ENCODE data around the gene MAN1A2.

Gene MAN1A2

GRCh38 chr1:117372863-117373412 lies 5.7 kb downstream of the MAN1A2 start:
- Histone ChIP-seq H3K4me3 (replicated peaks; ENCODE audit: low read depth, low read length) (no peak overlapping the region), H3K36me3 (ENCODE audit: control insufficient read depth, insufficient read depth, low read length) (no peaks in the 10 kb centered on the region), H3K27me3 (replicated peaks; ENCODE audit: control insufficient read depth, insufficient read depth, low read length) (no peaks in the 10 kb centered on the region)
- no peak for TF ChIP-seq CTCF (IDR thresholded peaks at IDR 0.05; ENCODE audit: insufficient read depth, low read length, poor library complexity, severe bottlenecking)
- no peak for DNase-seq (ENCODE audit: extremely low read depth, insufficient read length)

- no peaks in the 10 kb centered on the region for H3K27me3 ChIP-seq (replicated peaks; ENCODE audit: control insufficient read depth, insufficient read depth, low read length)
- no peak for DNase-seq (ENCODE audit: extremely low read depth, insufficient read length)
- H3K4me3 ChIP-seq (replicated peaks; ENCODE audit: low read depth, low read length): no peak overlapping the region
- TF ChIP-seq CTCF (IDR thresholded peaks at IDR 0.05; ENCODE audit: insufficient read depth, low read length, poor library complexity, severe bottlenecking): no peak
- no peaks in the 10 kb centered on the region for H3K36me3 ChIP-seq (ENCODE audit: control insufficient read depth, insufficient read depth, low read length)
These were observed 6.7 kb downstream of the MAN1A2 start for GRCh38 chr1:117373932-117374331.

- Histone ChIP-seq H3K36me3 (ENCODE audit: control insufficient read depth, insufficient read depth, low read length) (no peaks in the 10 kb centered on the region), H3K4me3 (replicated peaks; ENCODE audit: low read depth, low read length) (no peak overlapping the region), H3K27me3 (replicated peaks; ENCODE audit: control insufficient read depth, insufficient read depth, low read length) (no peaks in the 10 kb centered on the region)
- TF ChIP-seq CTCF (IDR thresholded peaks at IDR 0.05; ENCODE audit: insufficient read depth, low read length, poor library complexity, severe bottlenecking): no peak
- DNase-seq (ENCODE audit: extremely low read depth, insufficient read length): no peak
These were observed 8.1 kb downstream of the MAN1A2 start for GRCh38 chr1:117375327-117375726.

GRCh38 chr1:117387060-117387633 lies 19.9 kb downstream of the MAN1A2 start:
- H3K36me3 ChIP-seq (ENCODE audit: control insufficient read depth, insufficient read depth, low read length): no peaks in the 10 kb centered on the region; the same call in 1 of the 2 replicates
- no peaks in the 10 kb centered on the region for H3K27me3 ChIP-seq (replicated peaks; ENCODE audit: control insufficient read depth, insufficient read depth, low read length)
- no peak for DNase-seq (ENCODE audit: extremely low read depth, insufficient read length)
- TF ChIP-seq CTCF (IDR thresholded peaks at IDR 0.05; ENCODE audit: insufficient read depth, low read length, poor library complexity, severe bottlenecking): no peak
- H3K4me3 ChIP-seq (replicated peaks; ENCODE audit: low read depth, low read length): no peak overlapping the region

- no peaks in the 10 kb centered on the region for H3K27me3 ChIP-seq (replicated peaks; ENCODE audit: control insufficient read depth, insufficient read depth, low read length)
- no peak for DNase-seq (ENCODE audit: extremely low read depth, insufficient read length)
- no peaks in the 10 kb centered on the region; the same call in 1 of the 2 replicates for H3K36me3 ChIP-seq (ENCODE audit: control insufficient read depth, insufficient read depth, low read length)
- TF ChIP-seq CTCF (IDR thresholded peaks at IDR 0.05; ENCODE audit: insufficient read depth, low read length, poor library complexity, severe bottlenecking): no peak
- no peak overlapping the region for H3K4me3 ChIP-seq (replicated peaks; ENCODE audit: low read depth, low read length)
These were observed 21.1 kb downstream of the MAN1A2 start for GRCh38 chr1:117388328-117388727.

Data from GM06990 (cell line).